HepG2 (cell line): ENCODE results near the gene CMTM2. TPM values are rescaled to one million over a fixed set of nuclear protein-coding genes. Genes with fewer than 3 reads are reported as not detected.

Source experiments
- BORCS8-MEF2B ChIP-seq: sonication (generic); formaldehyde crosslinking; IDR thresholded peaks from 2 replicates; pipeline ENCODE4 v1.8.0; 2022; ENCODE audit warnings: mild to moderate bottlenecking, missing genetic modification reagents
- DR1 ChIP-seq: sonication (generic); formaldehyde crosslinking; IDR thresholded peaks from 2 replicates; pipeline ENCODE4 v1.8.0; 2021; ENCODE audit warnings: mild to moderate bottlenecking, missing genetic modification reagents, inconsistent platforms
- GABPA ChIP-seq, 2 experiments: IDR thresholded peaks; 2 replicates each; pipeline ENCODE4 v1.6.1; 2011 to 2016; ENCODE audit warnings: low read depth in 2 of 2, low read length in 1 of 2, missing biosample characterization in 1 of 2, missing genetic modification characterization in 1 of 2
- GMEB1 ChIP-seq: sonication (generic); formaldehyde crosslinking; IDR thresholded peaks from 2 replicates; pipeline ENCODE4 v1.5.1; 2020; ENCODE audit warnings: missing genetic modification reagents, mild to moderate bottlenecking, borderline replicate concordance
- NFKB2 ChIP-seq: sonication (generic); formaldehyde crosslinking; IDR thresholded peaks from 2 replicates; pipeline ENCODE4 v1.4.0; 2020; ENCODE audit warnings: missing genetic modification reagents, borderline replicate concordance
- SAFB2 ChIP-seq: sonication (generic); formaldehyde crosslinking; IDR thresholded peaks from 2 replicates; pipeline ENCODE4 v1.5.1; 2020; ENCODE audit warnings: missing genetic modification reagents, low read depth, mild to moderate bottlenecking, borderline replicate concordance
- SNAI1 ChIP-seq: sonication (generic); formaldehyde crosslinking; IDR thresholded peaks from 2 replicates; pipeline ENCODE4 v1.5.0; 2020; ENCODE audit warnings: mild to moderate bottlenecking, missing genetic modification reagents, borderline replicate concordance
- SNRNP70 ChIP-seq: fragments of 200-400 bp; formaldehyde crosslinking; IDR thresholded peaks from 2 replicates; pipeline ENCODE4 v1.6.1; 2017; ENCODE audit warnings: mild to moderate bottlenecking, low read depth, low read length, moderate library complexity
- ZFP1 ChIP-seq: IDR thresholded peaks from 2 replicates; pipeline ENCODE4 v1.6.1; 2016
- ZNF121 ChIP-seq: sonication (generic); formaldehyde crosslinking; IDR thresholded peaks from 2 replicates; pipeline ENCODE4 v1.5.0; 2020; ENCODE audit warnings: mild to moderate bottlenecking, missing genetic modification reagents
- ZNF296 ChIP-seq: sonication (generic); formaldehyde crosslinking; conservative IDR thresholded peaks from 2 replicates; pipeline ENCODE4 v1.5.0; 2020; ENCODE audit warnings: mild to moderate bottlenecking, missing genetic modification reagents
- ZNF512 ChIP-seq: sonication (generic); formaldehyde crosslinking; IDR thresholded peaks from 2 replicates; pipeline ENCODE4 v1.4.0; 2020; ENCODE audit warnings: mild to moderate bottlenecking, missing genetic modification reagents
- ZNF574 ChIP-seq: sonication (generic); formaldehyde crosslinking; IDR thresholded peaks from 2 replicates; pipeline ENCODE4 v1.4.0; 2020; ENCODE audit warnings: missing genetic modification reagents
- ZNF678 ChIP-seq: sonication (generic); formaldehyde crosslinking; IDR thresholded peaks from 2 replicates; pipeline ENCODE4 v1.4.0; 2020; ENCODE audit warnings: mild to moderate bottlenecking, missing genetic modification reagents
- ZSCAN5A ChIP-seq: sonication (generic); formaldehyde crosslinking; IDR thresholded peaks from 2 replicates; pipeline ENCODE4 v1.8.0; 2022; ENCODE audit warnings: mild to moderate bottlenecking, missing genetic modification reagents, borderline replicate concordance
- polyA plus RNA-seq, 8 experiments: library from polyadenylated mRNA; depleted of rRNA in 3 of 8; stranded (reverse) in 7 of 8; unstranded in 1 of 8; fragments of >200 nt; fragmentation: Illumina TruSeq in 4 of 8; extraction: Trizol in 4 of 8; gene quantifications; 2 replicates each; pipeline versions ENCODE4 v1.2.1 to v1.2.3, GENCODE V29; 2011 to 2016; ENCODE audit warnings: low read depth in 4 of 8, missing spikeins in 1 of 8, mixed read lengths in 1 of 8; ENCODE audit not compliant: insufficient read depth in 1 of 8
- total RNA-seq, 5 experiments: library from RNA; depleted of rRNA; stranded (reverse); fragments of >200 nt; fragmentation: Illumina TruSeq; extraction: Trizol; gene quantifications; 2 replicates each; pipeline ENCODE4 v1.2.3, GENCODE V29; 2016; ENCODE audit warnings: low read depth in 1 of 5

CMTM2 gene
- total and polyA plus RNA-seq, 2 of the 13 experiments (the other 11 are each of a cell fraction or from before 2014, with no cell fraction given) = not detected

GRCh38 chr16:66604376-66605176, 25.3 kb downstream of the CMTM2 start, which contains the start of gene CMTM3 (continued):
- no peak for TF ChIP-seq ZFP1 (CRISPR knock-in tag)
- TF ChIP-seq BORCS8-MEF2B (CRISPR knock-in tag) = no peak
- no peak for TF ChIP-seq GMEB1
- 0 out of 2 replicates have a peak, but pooled peaks have one; percentile 42 for TF ChIP-seq SNAI1
- TF ChIP-seq ZSCAN5A (CRISPR knock-in tag) = no peak
- 0 out of 2 replicates have a peak, but pooled peaks have one; percentile 43 for TF ChIP-seq NFKB2
- 0 out of 2 replicates have a peak, but pooled peaks have one; percentile 10 for TF ChIP-seq DR1 (CRISPR knock-in tag)
- no peak for TF ChIP-seq ZNF512 (CRISPR knock-in tag)
- TF ChIP-seq ZNF121 (CRISPR knock-in tag) = 0 out of 2 replicates have a peak, but pooled peaks have one; percentile 26
- TF ChIP-seq SAFB2 (CRISPR knock-in tag) = no peak; the same call in 1 of the 2 replicates
- peak; percentile 53 for TF ChIP-seq GABPA (IDR thresholded peaks at IDR 0.05; ENCODE audit: low read depth, low read length)
- TF ChIP-seq GABPA (CRISPR knock-in tag; IDR thresholded peaks at IDR 0.05; ENCODE audit: low read depth) = no peak; the same call in 1 of the 2 replicates
- no peak for TF ChIP-seq ZNF296 (CRISPR knock-in tag)
- TF ChIP-seq ZNF574 = 0 out of 2 replicates have a peak, but pooled peaks have one; percentile 49
- TF ChIP-seq SNRNP70 = no peak
- no peak for TF ChIP-seq ZNF678 (CRISPR knock-in tag)
